Smooth muscle cell (in vitro differentiated cells): ENCODE results near the gene UBE3B. TPM values are rescaled to one million over a fixed set of nuclear protein-coding genes. Genes with fewer than 3 reads are reported as not detected.

Experiments used
- DNase-seq: peaks from one replicate; lab custom pipeline; 2025; ENCODE audit not compliant: unreplicated experiment; lab: John Stamatoyannopoulos, UW
- H2AFZ ChIP-seq: fragments of 200-600 bp; sonication (generic); 2 replicates; pipeline ENCODE4 v1.6.0; 2016; ENCODE audit warnings: antibody characterized with exemption, low read depth, mild to moderate bottlenecking
- H3F3A ChIP-seq: fragments of 200-600 bp; sonication (generic); 2 replicates; pipeline ENCODE4 v1.6.0; 2017; ENCODE audit warnings: antibody characterized with exemption, low read depth
- H3K27ac ChIP-seq: fragments of 200-600 bp; sonication (generic); 2 replicates; pipeline ENCODE4 v1.5.1; 2016; ENCODE audit warnings: low read depth, mild to moderate bottlenecking
- H3K27me3 ChIP-seq: fragments of 200-600 bp; sonication (generic); 2 replicates; pipeline ENCODE4 v1.6.1; 2016; ENCODE audit warnings: low read depth, mild to moderate bottlenecking
- H3K36me3 ChIP-seq: fragments of 200-600 bp; sonication (generic); 2 replicates; pipeline ENCODE4 v1.5.1; 2016; ENCODE audit warnings: low read depth
- H3K4me1 ChIP-seq: fragments of 200-600 bp; sonication (generic); 2 replicates; pipeline ENCODE4 v1.5.1; 2016; ENCODE audit warnings: low read depth
- H3K4me2 ChIP-seq: fragments of 200-600 bp; sonication (generic); 2 replicates; pipeline ENCODE4 v1.6.0; 2016; ENCODE audit warnings: mild to moderate bottlenecking
- H3K4me3 ChIP-seq: fragments of 200-600 bp; sonication (generic); 2 replicates; pipeline ENCODE4 v1.5.1; 2016; ENCODE audit warnings: mild to moderate bottlenecking
- H3K79me2 ChIP-seq: fragments of 200-600 bp; sonication (generic); 2 replicates; pipeline ENCODE4 v1.6.0; 2016; ENCODE audit warnings: low read depth, mild to moderate bottlenecking
- H3K9ac ChIP-seq: fragments of 200-600 bp; sonication (generic); 2 replicates; pipeline ENCODE4 v1.6.0; 2016; ENCODE audit warnings: low read depth
- H3K9me3 ChIP-seq: fragments of 200-600 bp; sonication (generic); replicated peaks from 2 replicates; pipeline ENCODE4 v1.5.1; 2016; ENCODE audit warnings: low read depth
- H4K20me1 ChIP-seq: fragments of 200-600 bp; sonication (generic); 2 replicates; pipeline ENCODE4 v1.6.0; 2016; ENCODE audit warnings: low read depth
- CTCF ChIP-seq: fragments of 200-600 bp; sonication (generic); IDR thresholded peaks from 2 replicates; pipeline ENCODE4 v1.5.1; 2017; ENCODE audit warnings: borderline replicate concordance, mild to moderate bottlenecking, antibody characterized with exemption; ENCODE audit not compliant: insufficient read depth, poor library complexity, severe bottlenecking
- WGBS: methylation state at CpG from one replicate; pipeline ENCODE4 v1.1.7; 2016; ENCODE audit warnings: low lambda C conversion rate; 5-methylcytosine and 5-hydroxymethylcytosine counted together
- polyA plus RNA-seq: library from polyadenylated mRNA; unstranded; fragments of >200 nt; fragmentation: Nextera tagmentation; extraction: Ambion mirVana; gene quantifications from 2 replicates; pipeline ENCODE4 v1.2.1, GENCODE V29; 2016
- total RNA-seq: library from RNA; depleted of rRNA; stranded (reverse); fragments of >200 nt; gene quantifications from 2 replicates; pipeline ENCODE4 v1.2.3, GENCODE V29; 2014

Gene UBE3B
- total and polyA plus RNA-seq, 2 experiments from 2014 or later, result 21.8 to 62.9 TPM

GRCh38 chr12:109549613-109550270 lies 72.3 kb downstream of the UBE3B start:
- Histone ChIP-seq H4K20me1 (no peaks in the 10 kb centered on the region), H3K4me2 (no peak overlapping the region), H3K4me3 (no peak overlapping the region), H3K79me2 (no peaks in the 10 kb centered on the region), H2AFZ (no peak overlapping the region), H3K9me3 (no peaks in the 10 kb centered on the region), H3K4me1 (no peaks in the 10 kb centered on the region), H3K27ac (no peak overlapping the region), H3F3A (no peaks in the 10 kb centered on the region), H3K9ac (no peak overlapping the region), H3K36me3 (no peaks in the 10 kb centered on the region), H3K27me3 (no peaks in the 10 kb centered on the region)
- no peak for DNase-seq
- no peak for TF ChIP-seq CTCF
- WGBS, result 90% methylated on average over 15 of the region's 15 CpGs

- H3F3A ChIP-seq, result no peaks in the 10 kb centered on the region
- no peak for DNase-seq
Measured at GRCh38 chr12:109550281-109550680, 72.8 kb downstream of the UBE3B start.

GRCh38 chr12:109551108-109551507 lies 73.7 kb downstream of the UBE3B start:
- Histone ChIP-seq H3K27ac (no peak overlapping the region), H3K9me3 (no peaks in the 10 kb centered on the region), H3K4me2 (no peak overlapping the region), H2AFZ (no peak overlapping the region), H3K9ac (no peak overlapping the region), H3K27me3 (no peaks in the 10 kb centered on the region), H3K4me3 (no peak overlapping the region), H4K20me1 (no peaks in the 10 kb centered on the region), H3K79me2 (no peaks in the 10 kb centered on the region), H3F3A (no peaks in the 10 kb centered on the region), H3K4me1 (no peaks in the 10 kb centered on the region), H3K36me3 (no peaks in the 10 kb centered on the region)
- TF ChIP-seq CTCF, result no peak
- DNase-seq, result no peak
- 95% methylated on average over 6 of the region's 6 CpGs for WGBS

More at GRCh38 chr12:109550281-109550680, 72.8 kb downstream of the UBE3B start:
- Histone ChIP-seq H3K27me3 (no peaks in the 10 kb centered on the region), H3K4me1 (no peaks in the 10 kb centered on the region), H3K27ac (no peak overlapping the region), H4K20me1 (no peaks in the 10 kb centered on the region), H3K4me3 (no peak overlapping the region), H3K4me2 (no peak overlapping the region), H3K9ac (no peak overlapping the region), H3K36me3 (no peaks in the 10 kb centered on the region), H2AFZ (no peak overlapping the region), H3K79me2 (no peaks in the 10 kb centered on the region), H3K9me3 (no peaks in the 10 kb centered on the region)
- WGBS, result 86% methylated on average over 12 of the region's 12 CpGs
- TF ChIP-seq CTCF, result no peak

GRCh38 chr12:109552971-109553370 lies 75.5 kb downstream of the UBE3B start:
- no peak for DNase-seq
- Histone ChIP-seq H2AFZ (no peak overlapping the region), H3K27me3 (no peaks in the 10 kb centered on the region), H3K36me3 (no peaks in the 10 kb centered on the region), H3F3A (no peaks in the 10 kb centered on the region), H4K20me1 (no peaks in the 10 kb centered on the region), H3K4me2 (no peak overlapping the region), H3K9ac (no peak overlapping the region), H3K9me3 (no peaks in the 10 kb centered on the region), H3K79me2 (no peaks in the 10 kb centered on the region), H3K27ac (no peak overlapping the region), H3K4me1 (no peaks in the 10 kb centered on the region), H3K4me3 (no peak overlapping the region)
- TF ChIP-seq CTCF, result no peak
- 90% methylated on average over 4 of the region's 4 CpGs for WGBS
